ENCODE data around the gene KRTAP19-7. TPM values are rescaled to one million over a fixed set of nuclear protein-coding genes. Genes with fewer than 3 reads are reported as not detected.

The KRTAP19-7 gene
- total RNA-seq, 1 donor from 2014 or later, result not detected

Other genes starting within 250 kb of the KRTAP19-7 start
- not detected for gene KRTAP26-1, start 241.0 kb downstream of the KRTAP19-7 start, total RNA-seq
- gene KRTAP27-1, start 223.6 kb downstream of the KRTAP19-7 start, total RNA-seq, result not detected
- not detected for gene KRTAP23-1, start 212.7 kb downstream of the KRTAP19-7 start, total RNA-seq
- not detected for gene KRTAP13-2, start 189.0 kb downstream of the KRTAP19-7 start, total RNA-seq
- not detected for gene KRTAP13-1, start 165.3 kb downstream of the KRTAP19-7 start, total RNA-seq
- not detected for gene KRTAP13-3, start 135.4 kb downstream of the KRTAP19-7 start, total RNA-seq
- not detected for gene KRTAP13-4, start 131.1 kb downstream of the KRTAP19-7 start, total RNA-seq
- gene KRTAP15-1, start 121.0 kb downstream of the KRTAP19-7 start, total RNA-seq, result not detected
- gene KRTAP19-1, start 80.9 kb downstream of the KRTAP19-7 start, total RNA-seq, result not detected
- not detected for gene KRTAP19-2, start 73.9 kb downstream of the KRTAP19-7 start, total RNA-seq
- not detected for gene KRTAP19-3, start 69.3 kb downstream of the KRTAP19-7 start, total RNA-seq
- gene KRTAP19-4, start 64.1 kb downstream of the KRTAP19-7 start, total RNA-seq, result not detected
- gene KRTAP19-5, start 59.2 kb downstream of the KRTAP19-7 start, total RNA-seq, result not detected
- gene KRTAP19-6, start 19.4 kb downstream of the KRTAP19-7 start, total RNA-seq, result not detected
- gene KRTAP22-2, start 29.1 kb upstream of the KRTAP19-7 start, total RNA-seq, result not detected
- not detected for gene KRTAP6-3, start 31.1 kb upstream of the KRTAP19-7 start, total RNA-seq
- not detected for gene KRTAP6-2, start 37.6 kb upstream of the KRTAP19-7 start, total RNA-seq
- not detected for gene KRTAP22-1, start 39.8 kb upstream of the KRTAP19-7 start, total RNA-seq
- not detected for gene KRTAP6-1, start 52.6 kb upstream of the KRTAP19-7 start, total RNA-seq
- gene KRTAP20-1, start 55.1 kb upstream of the KRTAP19-7 start, total RNA-seq, result not detected
- gene KRTAP20-4, start 59.3 kb upstream of the KRTAP19-7 start, total RNA-seq, result not detected
- gene KRTAP20-2, start 73.9 kb upstream of the KRTAP19-7 start, total RNA-seq, result not detected
- gene KRTAP20-3, start 81.5 kb upstream of the KRTAP19-7 start, total RNA-seq, result not detected
- gene KRTAP21-3, start 157.5 kb upstream of the KRTAP19-7 start, total RNA-seq, result not detected
- not detected for gene KRTAP21-2, start 185.9 kb upstream of the KRTAP19-7 start, total RNA-seq
- not detected for gene KRTAP21-1, start 194.1 kb upstream of the KRTAP19-7 start, total RNA-seq